Left lung (tissue), 10 donors: ENCODE data around the gene RBM19. TPM values are rescaled to one million over a fixed set of nuclear protein-coding genes. Genes with fewer than 3 reads are reported as not detected.

ENCODE experiments used
- ATAC-seq: fragments of 200-7000 bp; cut with Tn5 transposase; one replicate; pipeline ENCODE4 v1.9.1; 2020; ENCODE audit warnings: moderate library complexity
- DNase-seq, 4 donors: peaks; one replicate each; pipeline ENCODE4 v3.0.0-alpha.2; 2013 to 2020
- H3K27ac ChIP-seq, 2 donors: fragments of 200-600 bp; sonication (generic) in 1 of 2; one replicate each; pipeline versions ENCODE4 v1.5.0 to v1.8.0; 2020 to 2021
- H3K27me3 ChIP-seq, 2 donors: fragments of 200-600 bp; sonication (generic) in 1 of 2; one replicate each; pipeline versions ENCODE4 v1.5.0 to v1.8.0; 2020 to 2021
- H3K36me3 ChIP-seq, 2 donors: fragments of 200-600 bp; sonication (generic) in 1 of 2; one replicate each; pipeline versions ENCODE4 v1.5.0 to v1.8.0; 2020 to 2021
- H3K4me1 ChIP-seq, 2 donors: fragments of 200-600 bp; one replicate each; pipeline ENCODE4 v1.8.0; 2021
- H3K4me3 ChIP-seq, 2 donors: fragments of 200-600 bp; sonication (generic) in 1 of 2; one replicate each; pipeline versions ENCODE4 v1.5.0 to v1.8.0; 2020 to 2021; ENCODE audit warnings: mild to moderate bottlenecking in 1 of 2
- H3K9me3 ChIP-seq, 2 donors: fragments of 200-600 bp; sonication (generic) in 1 of 2; one replicate each; pipeline versions ENCODE4 v1.5.0 to v1.8.0; 2020 to 2021
- CTCF ChIP-seq, 2 donors: fragments of 200-600 bp; sonication (generic) in 1 of 2; IDR thresholded peaks; one replicate each; pipeline versions ENCODE4 v1.5.0 to v1.8.0; 2021; ENCODE audit warnings: antibody characterized with exemption in 2 of 2
- intact Hi-C, 2 donors: fragments of 100-400 bp; cut with DNase I; formaldehyde crosslinking; loops; one replicate each; pipeline versions ENCODE4 v1.11.2 to v1.14.2; 2022
- polyA plus RNA-seq, 6 donors: library from polyadenylated mRNA; unstranded; fragments of 120-200 nt; gene quantifications; one replicate each; pipeline ENCODE4 v1.2.1, GENCODE V29; 2013; ENCODE audit not compliant: insufficient read length in 6 of 6
- total RNA-seq, 2 donors: library from RNA; stranded (reverse); fragmentation: NEBNext Ultra II Directional; extraction: Animal tissue kit (Norgen Biotek cat#: 25700); gene quantifications; one replicate each; pipeline ENCODE4 v1.2.1, GENCODE V29; 2021
- donor health status: DM: no; HTN: yes; CAD: no.
- donor health status: DM: no; HTN: no; CAD: no.

Gene RBM19
- total and polyA plus RNA-seq, 8 donors: 21.5 to 33.4 (median 31.2) TPM

- no peak for ATAC-seq
- H3K27me3 ChIP-seq: no peaks in the 10 kb centered on the region
These were observed 107.2 kb downstream of the RBM19 start for GRCh38 chr12:113858841-113859386.

GRCh38 chr12:113857371-113857770 is 108.8 kb downstream of the RBM19 start:
- H3K9me3 ChIP-seq: no peaks in the 10 kb centered on the region
- TF ChIP-seq CTCF (IDR thresholded peaks at IDR 0.05): no peak
- no peaks in the 10 kb centered on the region for H3K4me1 ChIP-seq
- H3K27me3 ChIP-seq: no peaks in the 10 kb centered on the region
- H3K4me3 ChIP-seq: no peak overlapping the region
- ATAC-seq: no peak
- intact Hi-C loops: no loop called here
- H3K36me3 ChIP-seq: peaks cover 0 to 30% of the 10 kb centered on the region in 2 donors
- DNase-seq: no peak
- no peak overlapping the region for H3K27ac ChIP-seq

More at GRCh38 chr12:113858841-113859386, 107.2 kb downstream of the RBM19 start:
- Histone ChIP-seq H3K9me3 (no peaks in the 10 kb centered on the region), H3K4me3 (no peak overlapping the region), H3K36me3 (peaks cover 0 to 30% of the 10 kb centered on the region in 2 donors), H3K4me1 (peaks cover 0 to 6% of the 10 kb centered on the region in 2 donors), H3K27ac (no peak overlapping the region)
- intact Hi-C loops: no loop called here
- no peak for DNase-seq
- TF ChIP-seq CTCF (IDR thresholded peaks at IDR 0.05): no peak

GRCh38 chr12:113855998-113856397 is 110.1 kb downstream of the RBM19 start:
- no peak overlapping the region for H3K27ac ChIP-seq
- H3K36me3 ChIP-seq: peaks cover 0 to 30% of the 10 kb centered on the region in 2 donors
- TF ChIP-seq CTCF (IDR thresholded peaks at IDR 0.05): no peak
- intact Hi-C loops: no loop called here
- H3K27me3 ChIP-seq: no peaks in the 10 kb centered on the region
- ATAC-seq (no peak), DNase-seq (no peak)
- H3K4me3 ChIP-seq: no peak overlapping the region
- H3K4me1 ChIP-seq: no peaks in the 10 kb centered on the region
- H3K9me3 ChIP-seq: no peaks in the 10 kb centered on the region

GRCh38 chr12:113854385-113855142 is 111.6 kb downstream of the RBM19 start:
- peaks cover 0 to 38% of the 10 kb centered on the region in 2 donors for H3K36me3 ChIP-seq

More at GRCh38 chr12:113854385-113855142, 111.6 kb downstream of the RBM19 start:
- intact Hi-C loops: no loop called here
- Histone ChIP-seq H3K9me3 (no peaks in the 10 kb centered on the region), H3K4me3 (no peak overlapping the region), H3K27ac (no peak overlapping the region), H3K4me1 (no peaks in the 10 kb centered on the region), H3K27me3 (no peaks in the 10 kb centered on the region)
- no peak for TF ChIP-seq CTCF (IDR thresholded peaks at IDR 0.05)
- DNase-seq (no peak), ATAC-seq (no peak)
